Spleen (tissue), 10 donors: ENCODE measurements around the gene TOP3B. TPM values are rescaled to one million over a fixed set of nuclear protein-coding genes. Genes with fewer than 3 reads are reported as not detected.

Source experiments
- polyA plus RNA-seq, 3 donors: library from polyadenylated mRNA; stranded (reverse); fragments of 200-250 nt; gene quantifications; one replicate each; pipeline ENCODE4 v1.2.1, GENCODE V29; 2013
- total RNA-seq, 7 donors: library from RNA; depleted of rRNA in 3 of 7; stranded (reverse); fragments of >200 nt in 3 of 7; fragmentation: NEBNext Ultra II Directional in 4 of 7; extraction: Animal tissue kit (Norgen Biotek cat#: 25700) in 4 of 7; gene quantifications; one replicate each; pipeline versions ENCODE4 v1.1.0 to v1.2.1, GENCODE V29; 2016 to 2021
- donor health status: healthy with polysubstance abuse.
- donor health status: DM: no; HTN: no; CAD: no; lungs with moderate emphysema.
- donor health status: DM: no; HTN: no; CAD: no.
- donor health status: Bipolar disorder and iron deficiency.
- donor health status: healthy.
- donor health status: DM: no; HTN: no; CAD: no.
- donor health status: DM: yes; HTN: yes; CAD: no.

Gene TOP3B
- total and polyA plus RNA-seq, 10 donors, result 12.6 to 66.4 (median 46.7) TPM

Other genes with a start within 250 kb of the TOP3B start
- 10 to 100 TPM in 5 of 7 donors, 1 to 10 TPM in 2; 6.9 to 21.3 (median 14.6) TPM for gene YPEL1, start 247.0 kb downstream of the TOP3B start, total RNA-seq
- 1 to 10 TPM; 4.8 to 6.4 (median 5.4) TPM for gene YPEL1, start 247.0 kb downstream of the TOP3B start, polyA plus RNA-seq
- gene MAPK1, start 115.1 kb downstream of the TOP3B start, total RNA-seq, result 100 to 1,000 TPM in 5 of 7 donors, 10 to 100 TPM in 2; 87.0 to 165 (median 131) TPM
- gene MAPK1, start 115.1 kb downstream of the TOP3B start, polyA plus RNA-seq, result 10 to 100 TPM; 11.6 to 18.0 (median 15.1) TPM
- gene PPM1F, start 29.9 kb downstream of the TOP3B start, total RNA-seq, result 100 to 1,000 TPM in 1 of 7 donors, 10 to 100 TPM in 6; 63.4 to 103 (median 87.8) TPM
- gene PPM1F, start 29.9 kb downstream of the TOP3B start, polyA plus RNA-seq, result 10 to 100 TPM; 13.6 to 37.2 (median 14.0) TPM